GM18498 (cell line): Measurements from ENCODE around the gene ADAD2.

Source experiments
- ATAC-seq: cut with Tn5 transposase; IDR thresholded peaks from one replicate; pipeline ENCODE4 v1.9.1; 2021; ENCODE audit warnings: mild to moderate bottlenecking, moderate library complexity; ENCODE audit not compliant: unreplicated experiment

The ADAD2 gene

DNA sequence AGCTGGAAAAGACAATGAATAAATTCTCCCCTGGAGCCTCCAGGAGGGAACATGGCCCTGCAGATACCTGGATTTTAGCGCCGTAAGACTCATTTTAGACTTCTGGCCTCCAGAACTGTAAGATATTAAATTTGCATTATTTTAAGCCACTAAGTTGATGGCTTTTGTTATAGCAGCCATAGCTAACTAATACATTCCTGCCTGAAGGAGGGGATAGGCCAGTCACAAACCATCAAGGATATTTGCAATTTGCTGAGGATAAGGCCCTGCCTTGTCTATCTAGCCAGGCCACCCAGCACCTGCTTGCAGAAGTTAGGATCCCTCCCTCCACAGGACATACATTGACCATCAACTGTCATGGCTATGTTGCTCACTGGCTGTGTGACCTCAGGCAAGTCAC lies 53.8 kb downstream of the ADAD2 start:
- no peak for ATAC-seq

DNA sequence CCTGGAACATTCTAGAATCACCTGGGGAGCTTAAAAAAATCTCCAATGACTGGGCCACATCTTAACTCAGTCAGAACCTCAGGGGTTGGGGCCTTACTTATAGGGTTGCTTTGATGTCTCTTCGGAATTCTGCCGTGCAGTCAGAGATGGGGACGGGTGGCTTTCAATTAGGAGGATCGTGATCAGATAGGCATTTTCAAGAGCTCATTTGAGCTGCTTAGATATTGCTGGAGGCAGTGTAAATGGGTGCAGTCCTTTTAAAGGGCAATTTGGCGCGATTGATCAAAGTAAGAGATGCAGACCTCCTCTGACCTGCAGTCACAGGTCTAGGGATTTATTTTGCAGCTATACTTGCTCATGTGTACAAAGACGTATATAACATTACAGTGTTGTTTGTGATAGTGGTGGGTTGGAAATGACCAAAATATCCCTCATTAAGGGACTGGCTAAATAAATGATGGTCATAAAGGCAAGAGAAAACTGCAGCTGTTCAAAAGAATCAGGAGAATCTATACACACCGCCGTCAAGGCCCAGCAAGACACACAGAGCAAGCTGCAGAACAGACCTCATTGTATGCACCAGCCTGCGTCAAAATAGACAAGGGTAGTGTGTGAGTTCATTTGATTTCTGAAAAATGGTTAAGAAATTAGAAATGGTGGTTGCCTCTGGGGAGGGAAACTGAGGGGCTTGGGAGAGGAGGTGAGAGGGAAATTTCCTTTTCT lies 55.2 kb downstream of the ADAD2 start:
- no peak for ATAC-seq

DNA sequence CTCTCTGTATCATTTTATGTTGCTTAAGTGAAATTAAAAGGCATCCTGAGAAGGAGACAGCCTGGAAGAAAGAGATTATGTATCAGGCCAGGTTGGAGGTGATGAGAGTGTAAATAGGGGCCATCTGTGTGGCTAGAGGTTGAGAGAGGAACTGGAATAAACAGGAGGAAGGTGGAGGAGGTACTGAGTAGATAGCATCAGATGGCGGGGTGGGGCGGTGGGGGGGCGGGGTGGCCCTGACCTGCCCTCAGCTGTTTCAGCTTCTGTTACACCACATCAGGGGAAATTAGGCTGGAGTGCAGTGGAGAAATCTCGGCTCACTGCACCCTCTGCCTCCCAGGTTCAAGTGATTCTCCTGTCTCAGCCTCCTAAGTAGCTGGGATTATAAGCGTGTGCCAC lies 55.7 kb downstream of the ADAD2 start:
- no peak for ATAC-seq
